ENCODE data around the gene ARHGAP26.

The ARHGAP26 gene

GRCh38 chr5:142748568-142749249, 21.5 kb upstream of the ARHGAP26 start:
- peak; percentile 51 for DNase-seq (ENCODE audit: low spot score)

GRCh38 chr5:142749321-142749720, 20.9 kb upstream of the ARHGAP26 start:
- DNase-seq (ENCODE audit: low spot score): no peak

- DNase-seq (ENCODE audit: low spot score): peak; percentile 53
Observed at GRCh38 chr5:142753116-142753631, 17.0 kb upstream of the ARHGAP26 start.

GRCh38 chr5:142754031-142754430, 16.1 kb upstream of the ARHGAP26 start:
- no peak for DNase-seq (ENCODE audit: low spot score)

- no peak for DNase-seq (ENCODE audit: low spot score)
Observed at GRCh38 chr5:142756576-142756975, 13.6 kb upstream of the ARHGAP26 start.

- no peak for DNase-seq (ENCODE audit: low spot score)
Observed at GRCh38 chr5:142757564-142757963, 12.6 kb upstream of the ARHGAP26 start.

GRCh38 chr5:142758062-142758795, 11.9 kb upstream of the ARHGAP26 start:
- peak; percentile 29 for DNase-seq (ENCODE audit: low spot score)

- DNase-seq (ENCODE audit: low spot score): no peak
Observed at GRCh38 chr5:142758796-142759145, 11.4 kb upstream of the ARHGAP26 start.

GRCh38 chr5:142763701-142764100, 6.5 kb upstream of the ARHGAP26 start:
- no peak for DNase-seq (ENCODE audit: low spot score)

GRCh38 chr5:142767178-142767577, 3.0 kb upstream of the ARHGAP26 start:
- no peak for DNase-seq (ENCODE audit: low spot score)

- no peak for DNase-seq (ENCODE audit: low spot score)
Observed at GRCh38 chr5:142767911-142768310, 2.3 kb upstream of the ARHGAP26 start.

GRCh38 chr5:142769251-142769792, 855 bp upstream of the ARHGAP26 start:
- DNase-seq (ENCODE audit: low spot score): no peak

- DNase-seq (ENCODE audit: low spot score): peak; percentile 23
Observed at GRCh38 chr5:142770650-142771609, 753 bp downstream of the ARHGAP26 start.

GRCh38 chr5:142771666-142772065, 1.5 kb downstream of the ARHGAP26 start:
- no peak for DNase-seq (ENCODE audit: low spot score)

GRCh38 chr5:142772446-142773293, 2.5 kb downstream of the ARHGAP26 start:
- no peak for DNase-seq (ENCODE audit: low spot score)

GRCh38 chr5:142777099-142777498, 6.9 kb downstream of the ARHGAP26 start:
- DNase-seq (ENCODE audit: low spot score): peak; percentile 51

- no peak for DNase-seq (ENCODE audit: low spot score)
Observed at GRCh38 chr5:142777850-142778249, 7.7 kb downstream of the ARHGAP26 start.

GRCh38 chr5:142779163-142779840, 9.1 kb downstream of the ARHGAP26 start:
- DNase-seq (ENCODE audit: low spot score): no peak

- DNase-seq (ENCODE audit: low spot score): no peak
Observed at GRCh38 chr5:142780871-142781270, 10.7 kb downstream of the ARHGAP26 start.

GRCh38 chr5:142782976-142783530, 12.9 kb downstream of the ARHGAP26 start:
- DNase-seq (ENCODE audit: low spot score): no peak
